Mesodermal cell (in vitro differentiated cells): ENCODE measurements around the gene SORCS2.

ENCODE experiments used
- H3K27ac ChIP-seq: 2 replicates; pipeline ENCODE4 v1.7.0; 2013; ENCODE audit warnings: mild to moderate bottlenecking, low read depth, low read length, moderate library complexity; ENCODE audit not compliant: severe bottlenecking
- H3K36me3 ChIP-seq: 2 replicates; pipeline ENCODE4 v1.7.1; 2013; ENCODE audit warnings: mild to moderate bottlenecking, low read length, moderate library complexity; ENCODE audit not compliant: control insufficient read depth, insufficient read depth
- H3K4me1 ChIP-seq: one replicate; pipeline ENCODE4 v1.7.1; 2013; ENCODE audit warnings: mild to moderate bottlenecking, low read length; ENCODE audit not compliant: insufficient read depth, control insufficient read depth, poor library complexity, severe bottlenecking
- H3K4me3 ChIP-seq: 2 replicates; pipeline ENCODE4 v1.7.0; 2013; ENCODE audit warnings: low read length, control low read depth, mild to moderate bottlenecking; ENCODE audit not compliant: insufficient read depth, poor library complexity, severe bottlenecking; ENCODE audit errors: extremely low read depth
- H3K9me3 ChIP-seq: 2 replicates; pipeline ENCODE4 v1.7.1; 2013; ENCODE audit warnings: mild to moderate bottlenecking, low read length, moderate library complexity; ENCODE audit not compliant: control insufficient read depth
- WGBS, 2 experiments: methylation state at CpG; one replicate each; pipeline ENCODE4 v1.1.5; 2013; ENCODE audit warnings: missing lambda C conversion rate in 2 of 2; ENCODE audit not compliant: insufficient coverage in 2 of 2; 5-methylcytosine and 5-hydroxymethylcytosine counted together

SORCS2 gene

DNA sequence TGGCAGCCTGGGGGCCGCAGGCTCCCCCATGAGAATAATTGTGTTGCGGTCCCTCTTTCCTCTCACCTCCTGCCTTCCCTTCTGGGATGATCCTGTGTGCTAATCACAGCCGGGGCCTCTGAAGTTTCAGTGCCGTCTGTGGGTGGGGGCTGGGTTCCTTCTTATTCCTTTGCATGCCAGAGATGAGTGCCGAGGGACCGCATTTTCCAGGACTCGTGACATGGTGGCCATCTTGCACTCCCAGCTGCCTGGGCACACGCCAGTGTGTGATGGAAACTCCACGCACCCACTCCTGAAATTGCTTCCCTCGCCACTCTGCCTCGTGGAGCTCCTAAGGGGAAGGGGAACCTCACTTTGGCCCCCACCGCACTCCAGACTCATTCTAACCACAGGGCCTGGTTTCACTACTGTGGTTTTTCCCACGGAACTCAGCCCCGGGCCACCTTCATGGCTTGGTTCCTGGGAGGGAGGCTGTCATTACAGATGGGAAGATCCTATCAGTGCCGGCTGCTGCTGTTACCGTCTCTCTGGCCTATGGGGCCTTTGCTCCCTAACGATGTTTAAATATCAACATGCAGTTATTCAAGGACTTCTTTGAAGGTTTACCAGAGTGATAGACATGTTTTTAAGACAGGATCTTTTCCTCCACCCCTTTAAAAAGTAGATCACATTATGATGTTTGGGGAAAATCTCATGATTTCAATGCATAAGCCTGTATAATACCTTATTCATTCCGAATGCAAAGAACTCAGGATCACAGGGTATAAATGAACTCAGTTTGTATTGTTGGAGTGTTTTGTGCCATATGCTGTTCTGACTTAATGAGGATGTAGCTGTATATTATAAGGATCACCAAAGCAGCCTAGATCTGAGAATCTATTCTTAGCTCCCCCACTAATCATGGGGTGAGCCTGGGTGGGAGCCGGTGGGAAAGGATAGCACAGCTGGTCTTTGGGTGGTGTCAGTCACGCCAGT, 89.6 kb downstream of the SORCS2 start:
- WGBS, 2 experiments = 85 to 87% methylated on average over 8 to 11 of the region's 20 CpGs

DNA sequence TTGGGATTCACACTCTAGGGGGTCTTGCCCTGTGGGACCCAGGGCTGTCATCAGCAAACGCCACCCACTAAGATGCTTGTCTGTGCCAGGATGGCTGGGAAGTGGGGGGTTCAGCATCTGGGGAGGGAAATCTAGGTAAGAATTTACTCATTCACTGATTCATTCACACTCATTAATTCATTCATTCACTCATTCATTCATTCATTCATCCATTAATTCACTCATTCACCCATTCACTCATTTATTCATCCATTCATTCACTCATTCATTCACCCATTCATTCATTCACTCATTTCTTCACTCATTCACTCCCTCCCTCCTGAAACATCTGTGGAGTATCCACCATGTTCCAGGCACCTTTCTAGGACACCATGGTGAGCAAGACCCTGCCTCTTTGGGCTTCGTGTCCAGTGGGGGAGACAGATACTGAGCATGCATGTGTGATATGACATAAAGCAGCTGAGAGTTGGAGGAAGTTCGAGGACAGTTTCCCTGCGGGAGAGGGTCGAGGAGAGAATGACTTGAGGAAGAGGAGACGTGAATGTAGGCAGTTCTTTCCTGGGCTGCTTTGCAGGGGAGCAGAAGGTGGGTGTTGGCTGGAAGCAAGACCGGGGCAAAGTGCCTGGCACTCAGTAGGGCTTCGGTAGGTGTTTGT, 90.6 kb downstream of the SORCS2 start:
- 87 to 90% methylated on average over 5 to 7 of the region's 8 CpGs for WGBS, 2 experiments
- Histone ChIP-seq H3K36me3 (no peaks in the 10 kb centered on the region), H3K4me1 (peaks cover 25% of the 10 kb centered on the region), H3K9me3 (no peaks in the 10 kb centered on the region), H3K4me3 (no peak overlapping the region), H3K27ac (no peak overlapping the region)

More for the DNA sequence above, 89.6 kb downstream of the SORCS2 start:
- Histone ChIP-seq H3K36me3 (no peaks in the 10 kb centered on the region), H3K4me1 (peaks cover 25% of the 10 kb centered on the region), H3K9me3 (no peaks in the 10 kb centered on the region), H3K4me3 (no peak overlapping the region), H3K27ac (no peak overlapping the region)

DNA sequence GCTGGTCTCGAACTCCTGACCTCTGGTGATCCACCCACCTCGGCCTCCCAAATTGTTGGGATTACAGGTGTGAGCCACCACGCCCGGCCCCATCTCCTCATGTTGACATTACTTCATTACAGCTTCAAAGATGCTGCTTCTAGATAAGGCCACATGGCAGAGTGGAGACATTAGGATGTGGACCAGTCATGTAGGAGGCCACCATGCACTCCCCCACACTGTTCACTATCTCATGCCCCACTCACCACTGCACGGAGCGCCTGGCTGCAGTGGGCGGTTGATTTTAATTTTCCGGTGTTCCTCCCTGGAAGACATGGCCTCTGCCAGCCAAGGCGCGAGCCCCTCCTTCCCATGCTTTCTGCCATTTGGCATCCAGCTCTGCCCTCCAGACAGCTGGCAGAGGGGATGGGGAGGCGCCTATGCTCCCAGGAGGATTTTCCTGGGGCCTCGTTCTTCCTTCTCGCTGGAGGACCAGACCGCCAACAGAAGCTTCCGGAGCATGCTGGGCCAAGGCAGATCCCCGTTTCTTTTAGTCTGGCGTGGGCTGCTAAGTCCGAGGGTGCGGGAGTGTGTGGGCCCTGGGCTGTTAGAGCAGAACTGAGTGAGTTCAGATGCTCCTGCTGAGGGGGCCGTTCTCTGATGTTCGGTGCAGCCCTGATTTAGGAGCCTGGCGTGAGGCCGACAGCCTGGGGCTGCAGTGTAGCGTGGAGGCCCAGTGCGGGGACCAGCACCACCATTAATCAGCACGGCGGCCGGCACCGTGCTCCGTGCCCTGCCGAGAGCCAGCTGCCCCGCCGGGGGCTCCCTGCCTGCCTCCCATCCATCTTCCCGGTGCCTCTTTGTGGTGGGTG, 93.1 kb downstream of the SORCS2 start:
- WGBS, 2 experiments = 90 to 91% methylated on average over 24 to 25 of the region's 34 CpGs
- Histone ChIP-seq H3K4me3 (no peak overlapping the region), H3K9me3 (no peaks in the 10 kb centered on the region), H3K4me1 (peaks cover 16% of the 10 kb centered on the region), H3K36me3 (no peaks in the 10 kb centered on the region), H3K27ac (no peak overlapping the region)

DNA sequence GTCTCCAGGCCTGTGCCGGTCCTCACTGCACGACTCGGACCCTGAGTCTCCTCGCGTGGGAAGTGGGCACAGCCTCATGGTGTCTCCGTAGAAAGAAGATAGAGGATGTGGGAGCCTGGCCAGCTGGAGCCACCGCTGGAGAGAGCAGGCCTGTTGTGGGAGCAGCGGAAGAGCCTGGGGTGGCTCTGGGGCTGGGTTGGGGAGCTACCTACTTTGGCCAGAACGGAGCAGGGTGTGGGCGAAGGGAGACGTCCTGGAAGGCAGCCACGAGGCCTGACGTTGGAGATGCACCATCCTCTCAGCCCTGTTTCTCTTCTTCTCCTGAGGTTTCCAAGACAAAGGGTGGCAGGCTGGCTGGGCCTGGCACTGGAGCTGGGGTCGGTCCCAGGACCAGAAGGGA, 93.8 kb downstream of the SORCS2 start:
- no peak overlapping the region for H3K4me3 ChIP-seq
- no peak overlapping the region for H3K27ac ChIP-seq
- no peaks in the 10 kb centered on the region for H3K9me3 ChIP-seq
- H3K36me3 ChIP-seq = no peaks in the 10 kb centered on the region
- H3K4me1 ChIP-seq = peaks cover 10% of the 10 kb centered on the region
- WGBS, 2 experiments = 89 to 95% methylated on average over 9 to 14 of the region's 14 CpGs

DNA sequence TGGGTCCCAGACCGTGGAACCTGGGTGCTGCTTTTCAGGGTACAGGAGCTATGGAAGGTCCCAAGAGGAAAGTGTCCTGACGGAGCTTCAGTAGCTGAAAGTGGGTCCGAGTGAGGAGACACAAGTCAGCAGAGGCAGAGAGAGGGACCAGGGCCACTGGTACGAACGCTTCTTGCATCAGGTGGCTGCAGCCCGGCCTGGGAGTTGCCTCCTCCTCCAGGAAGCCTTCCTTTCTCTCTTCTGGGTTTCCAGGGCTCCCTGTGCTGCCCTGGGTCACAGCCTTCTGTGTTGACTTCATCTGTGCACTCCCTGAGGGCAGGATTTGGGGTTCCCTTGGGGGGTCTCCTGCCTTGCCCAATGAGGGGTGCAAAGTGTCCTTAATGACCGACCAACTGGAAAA, 94.5 kb downstream of the SORCS2 start:
- WGBS, 2 experiments = 94 to 99% methylated on average over 7 of the region's 7 CpGs
- H3K4me1 ChIP-seq = peaks cover 4% of the 10 kb centered on the region
- no peaks in the 10 kb centered on the region for H3K36me3 ChIP-seq
- no peak overlapping the region for H3K4me3 ChIP-seq
- no peak overlapping the region for H3K27ac ChIP-seq
- H3K9me3 ChIP-seq = no peaks in the 10 kb centered on the region

DNA sequence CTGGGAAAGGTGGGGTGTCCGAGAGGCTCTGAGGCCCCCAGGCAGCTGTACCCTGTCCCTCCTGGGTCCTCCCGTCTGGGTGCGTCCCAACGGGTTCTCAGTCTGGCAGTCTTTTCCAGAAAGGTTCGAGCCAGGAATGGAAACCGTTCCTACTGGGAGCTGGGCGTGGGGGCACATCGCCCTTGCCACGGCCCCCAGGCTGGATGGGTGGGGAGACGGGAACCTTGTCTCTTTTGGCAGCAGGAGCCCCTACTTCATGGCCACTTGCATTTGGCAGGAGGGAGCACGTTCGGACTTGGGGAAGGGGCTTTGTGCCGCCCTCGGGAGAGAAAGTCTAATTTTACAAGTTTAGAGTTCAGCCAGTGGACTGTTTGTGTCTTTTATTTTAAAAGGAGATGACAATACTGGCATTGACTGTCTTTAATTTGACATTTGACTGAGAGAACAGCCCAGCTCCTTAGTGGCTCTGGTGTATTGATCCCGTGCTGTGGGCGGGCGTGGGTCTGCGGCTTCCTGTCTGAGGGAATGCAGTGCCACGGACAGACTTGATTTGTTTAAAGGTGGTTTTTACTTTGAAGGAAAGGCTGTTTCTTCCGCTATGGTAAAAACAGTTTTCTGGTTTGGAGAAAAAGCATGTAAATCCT, 95.1 kb downstream of the SORCS2 start:
- Histone ChIP-seq H3K27ac (no peak overlapping the region), H3K9me3 (no peaks in the 10 kb centered on the region), H3K4me1 (no peaks in the 10 kb centered on the region), H3K36me3 (no peaks in the 10 kb centered on the region), H3K4me3 (no peak overlapping the region)
- 80 to 89% methylated on average over 17 to 20 of the region's 20 CpGs for WGBS, 2 experiments

DNA sequence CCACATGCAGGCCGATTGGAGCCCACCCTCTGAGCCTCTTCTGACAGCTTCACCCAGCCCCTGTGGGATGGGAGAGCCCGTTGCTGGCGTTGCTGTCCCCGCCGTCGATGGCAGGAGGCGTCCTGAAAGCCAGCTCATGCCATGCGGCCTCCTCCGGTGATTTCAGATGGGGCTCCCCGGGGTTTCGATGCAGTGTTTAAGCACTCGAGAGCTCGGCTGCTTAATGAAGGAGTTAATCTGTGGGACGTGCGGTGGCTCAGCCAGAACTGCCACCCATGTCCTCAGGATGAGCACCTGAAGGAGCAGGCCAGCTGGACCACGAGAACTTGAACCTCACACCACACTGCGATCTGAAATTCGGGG, 95.6 kb downstream of the SORCS2 start:
- Histone ChIP-seq H3K36me3 (no peaks in the 10 kb centered on the region), H3K9me3 (no peaks in the 10 kb centered on the region), H3K4me1 (no peaks in the 10 kb centered on the region), H3K27ac (no peak overlapping the region), H3K4me3 (no peak overlapping the region)
- 82 to 84% methylated on average over 18 of the region's 18 CpGs for WGBS, 2 experiments

DNA sequence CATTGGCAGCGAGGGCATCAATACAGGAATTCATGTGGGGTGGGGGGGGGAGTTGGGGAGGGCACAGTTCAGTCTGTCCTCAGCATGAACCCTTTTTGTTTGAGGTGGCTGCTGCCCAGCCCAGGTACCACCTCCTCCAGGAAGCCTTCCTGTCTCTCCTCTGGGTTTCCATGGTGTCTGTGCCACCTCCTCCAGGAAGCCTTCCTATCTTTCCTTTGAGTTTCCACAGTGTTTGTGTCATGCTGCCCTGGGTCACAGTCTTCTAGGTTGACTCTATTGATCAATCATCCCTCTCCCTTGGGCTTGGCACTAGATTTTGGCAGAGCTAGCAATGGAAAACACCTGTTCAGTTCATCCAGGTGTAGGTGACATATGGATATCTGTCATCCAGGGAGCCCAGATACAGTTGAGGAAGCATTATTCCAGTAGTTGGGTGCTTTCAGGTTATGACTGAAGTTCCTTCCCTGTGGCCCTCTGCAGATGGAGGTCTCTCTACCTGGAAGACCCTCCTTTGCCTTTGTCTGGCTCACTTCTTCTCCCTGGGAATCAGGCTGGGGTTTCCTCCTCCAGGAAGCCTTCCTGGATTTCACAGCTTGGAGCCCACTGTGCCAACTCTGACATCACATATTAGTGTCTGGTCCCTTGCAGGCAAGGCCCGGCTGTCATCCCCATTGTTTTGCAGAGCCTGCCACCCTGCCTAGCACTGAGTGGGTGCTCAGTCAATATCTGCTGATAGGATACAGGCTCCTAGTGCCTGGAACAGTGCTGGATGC, 96.6 kb downstream of the SORCS2 start:
- no peak overlapping the region for H3K27ac ChIP-seq
- H3K4me3 ChIP-seq = no peak overlapping the region
- 82 to 90% methylated on average over 1 of the region's 2 CpGs for WGBS, 2 experiments
- no peaks in the 10 kb centered on the region for H3K4me1 ChIP-seq
- no peaks in the 10 kb centered on the region for H3K9me3 ChIP-seq
- no peaks in the 10 kb centered on the region for H3K36me3 ChIP-seq

DNA sequence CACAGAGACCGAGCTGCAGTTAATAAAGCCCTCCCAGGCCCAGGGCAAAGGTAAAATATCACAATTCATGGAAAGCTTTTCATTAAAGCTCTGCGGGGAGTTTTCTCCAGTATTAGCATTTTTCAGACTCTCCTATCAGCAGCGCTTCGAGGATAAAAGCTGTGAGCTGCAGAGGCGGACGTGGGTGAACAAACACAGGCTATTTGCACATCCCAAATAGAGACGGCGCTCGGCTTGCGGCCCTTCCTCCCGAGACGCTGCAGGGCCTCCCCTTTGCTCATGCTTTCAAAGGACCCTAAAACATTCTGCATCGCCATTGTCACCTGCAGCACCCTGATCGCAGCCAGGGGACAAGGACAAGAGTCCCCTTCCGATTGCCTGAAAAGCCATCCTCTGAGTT, 97.3 kb downstream of the SORCS2 start:
- Histone ChIP-seq H3K27ac (no peak overlapping the region), H3K9me3 (no peaks in the 10 kb centered on the region), H3K4me3 (no peak overlapping the region), H3K4me1 (no peaks in the 10 kb centered on the region), H3K36me3 (no peaks in the 10 kb centered on the region)
- 86 to 89% methylated on average over 12 to 15 of the region's 15 CpGs for WGBS, 2 experiments
